GM18868 (cell line): Measurements from ENCODE around the gene PCNX1.

Source experiments
- ATAC-seq: cut with Tn5 transposase; IDR thresholded peaks from one replicate; pipeline ENCODE4 v1.9.1; 2021; ENCODE audit warnings: mild to moderate bottlenecking, moderate library complexity; ENCODE audit not compliant: unreplicated experiment

PCNX1 gene

DNA sequence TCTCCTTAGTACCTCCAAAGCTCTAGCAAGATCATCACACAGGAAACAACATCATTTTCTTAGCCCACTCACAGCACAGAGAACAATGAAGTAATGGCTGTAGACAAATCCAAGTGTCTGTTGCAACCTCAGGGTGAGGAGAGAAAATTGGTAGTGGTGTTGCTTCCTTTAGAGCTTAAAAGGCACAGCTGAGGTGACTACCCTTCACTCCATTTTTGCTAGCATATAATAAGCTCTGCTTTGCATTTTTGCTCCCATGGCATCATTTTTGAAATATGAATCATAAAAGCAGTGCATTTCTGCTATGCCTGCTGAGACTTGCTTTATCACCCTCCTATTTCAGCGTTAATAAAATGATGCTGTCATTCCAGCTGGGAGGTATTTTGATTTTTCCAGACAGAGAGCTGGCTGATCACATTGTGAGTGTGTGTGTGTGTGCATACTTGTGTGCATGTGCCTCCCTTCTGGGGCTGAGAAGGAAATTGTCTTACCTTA is 18.5 kb upstream of the PCNX1 start:
- no peak for ATAC-seq

DNA sequence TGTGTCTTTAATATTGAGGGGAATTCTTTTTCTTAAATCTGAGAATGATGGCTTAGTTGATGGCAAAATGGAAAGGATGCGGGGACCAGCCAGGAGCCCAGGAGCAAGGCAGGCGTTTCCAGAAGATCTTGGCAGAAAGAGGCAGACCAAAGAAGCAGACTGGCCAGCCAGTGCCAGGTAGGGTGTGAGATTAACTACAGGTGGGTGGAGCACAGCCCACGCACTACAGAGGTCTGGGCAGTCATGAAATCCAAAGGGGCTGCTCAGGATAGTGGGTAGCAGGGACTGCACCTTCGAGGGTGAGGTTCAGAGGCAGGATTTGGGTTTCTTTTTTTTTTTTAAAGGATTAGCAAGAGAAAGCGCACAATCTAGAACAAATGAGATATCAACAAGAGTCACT is 17.7 kb upstream of the PCNX1 start:
- no peak for ATAC-seq

DNA sequence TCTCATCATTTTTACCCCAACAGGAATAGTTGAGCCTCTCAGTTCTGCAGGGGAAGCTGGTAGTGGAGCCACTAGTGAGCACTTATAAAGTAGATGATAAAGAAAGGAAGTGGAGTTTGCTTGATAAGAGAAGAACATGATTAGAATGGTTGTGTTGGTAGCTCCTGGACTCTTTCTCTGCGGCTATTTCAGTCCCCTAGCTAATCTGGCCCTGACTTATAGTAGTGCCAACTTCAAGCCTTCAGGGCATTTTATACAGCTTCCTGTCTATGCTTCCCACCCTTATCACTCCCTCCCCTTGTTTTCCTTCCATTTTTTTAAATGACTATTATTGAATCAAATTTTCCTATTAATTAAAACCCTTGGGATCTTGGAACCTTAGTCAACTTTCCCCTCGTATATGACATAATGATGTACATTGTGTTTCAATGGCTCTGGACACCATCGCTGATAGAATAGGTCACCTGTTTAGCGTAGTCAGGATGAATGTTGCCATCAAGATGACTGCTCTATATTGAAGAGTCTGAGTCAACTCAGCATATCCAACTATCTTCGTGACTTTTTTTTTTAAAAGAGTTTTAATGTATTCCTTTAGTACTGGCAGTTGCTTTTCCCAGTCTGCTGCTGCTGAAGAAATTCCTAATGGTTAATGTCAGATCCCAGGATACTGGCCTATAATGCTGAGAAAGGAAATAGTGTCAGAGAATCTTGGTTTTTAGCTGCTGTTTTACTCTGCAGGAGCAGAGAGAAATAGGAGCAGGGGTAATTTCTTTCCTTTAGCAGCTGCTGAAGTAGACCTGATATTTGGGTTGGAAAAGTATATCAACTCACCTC is 16.2 kb upstream of the PCNX1 start:
- ATAC-seq: no peak

DNA sequence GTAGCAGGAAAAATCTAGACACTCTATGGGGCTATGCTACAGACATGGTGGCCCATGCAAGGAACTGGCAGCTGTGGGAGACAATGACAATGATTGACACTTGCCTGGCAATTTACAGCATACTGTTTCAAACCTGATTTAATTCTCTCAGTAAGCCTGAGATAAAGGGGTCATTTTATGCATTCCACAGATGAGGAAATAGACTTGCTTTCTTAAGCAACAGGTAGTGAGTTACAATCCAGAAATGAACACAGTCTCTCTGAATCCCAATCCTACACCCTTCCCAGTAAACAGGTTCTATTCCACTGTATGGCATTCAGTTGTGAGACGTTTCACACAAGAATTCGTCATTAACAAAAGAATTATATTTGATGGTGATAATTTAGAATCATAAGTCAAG is 15.5 kb upstream of the PCNX1 start:
- no peak for ATAC-seq

DNA sequence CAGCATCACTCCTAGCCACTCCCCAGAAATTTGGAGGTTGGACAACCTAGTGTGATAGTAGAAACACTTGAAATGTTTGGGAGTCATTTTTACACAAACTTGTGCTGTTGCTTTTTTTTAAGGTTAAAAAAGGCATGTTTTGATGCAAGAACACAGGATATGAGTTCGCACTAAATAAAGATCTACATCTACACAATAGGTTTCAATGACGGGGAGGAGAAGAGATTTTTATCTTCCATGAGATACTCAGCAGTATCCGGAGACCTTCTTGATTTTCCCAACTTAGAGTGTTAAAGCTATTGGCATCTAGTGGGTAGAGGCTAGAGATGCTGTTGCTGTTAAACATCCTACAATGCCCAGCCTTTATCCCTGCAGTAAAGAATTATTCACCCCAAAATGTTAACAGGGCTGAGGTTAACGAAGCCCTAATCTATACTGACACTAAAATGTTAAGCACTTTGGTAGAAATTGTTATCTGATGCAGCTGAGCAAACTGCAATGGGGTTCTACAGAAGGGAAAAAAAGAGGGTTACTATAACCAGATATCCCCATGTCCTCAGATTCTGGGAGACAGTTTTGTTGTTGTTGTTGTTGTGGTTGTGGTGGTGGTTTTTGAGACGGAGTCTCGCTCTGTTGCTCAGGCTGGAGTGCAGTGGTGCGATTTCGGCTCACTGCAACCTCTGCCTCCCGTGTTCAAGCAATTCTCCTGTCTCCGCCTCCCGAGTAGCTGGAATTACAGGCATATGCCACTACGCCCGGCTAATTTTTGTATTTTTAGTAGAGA is 14.0 kb upstream of the PCNX1 start:
- ATAC-seq: no peak

DNA sequence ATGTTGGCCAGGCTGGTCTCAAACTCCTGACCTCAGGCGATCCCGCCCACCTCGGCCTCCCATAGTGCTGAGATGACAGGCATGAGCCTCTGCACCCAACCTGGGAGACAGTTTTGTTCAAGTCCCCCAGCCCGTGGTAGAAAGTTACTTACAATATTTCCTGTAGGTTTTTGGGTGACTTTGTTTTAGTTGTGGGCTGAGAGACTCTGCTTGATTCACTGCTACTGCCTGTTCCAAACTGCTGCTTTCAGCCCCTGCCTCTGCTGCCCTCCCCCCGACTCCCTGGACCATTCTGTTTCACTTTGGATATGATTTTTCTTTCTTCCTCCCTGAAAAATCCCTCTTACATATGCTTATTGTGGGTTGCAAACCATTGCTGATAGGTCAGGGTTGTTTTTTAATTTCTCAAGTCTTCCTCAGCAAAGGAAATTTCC is 13.4 kb upstream of the PCNX1 start:
- no peak for ATAC-seq

DNA sequence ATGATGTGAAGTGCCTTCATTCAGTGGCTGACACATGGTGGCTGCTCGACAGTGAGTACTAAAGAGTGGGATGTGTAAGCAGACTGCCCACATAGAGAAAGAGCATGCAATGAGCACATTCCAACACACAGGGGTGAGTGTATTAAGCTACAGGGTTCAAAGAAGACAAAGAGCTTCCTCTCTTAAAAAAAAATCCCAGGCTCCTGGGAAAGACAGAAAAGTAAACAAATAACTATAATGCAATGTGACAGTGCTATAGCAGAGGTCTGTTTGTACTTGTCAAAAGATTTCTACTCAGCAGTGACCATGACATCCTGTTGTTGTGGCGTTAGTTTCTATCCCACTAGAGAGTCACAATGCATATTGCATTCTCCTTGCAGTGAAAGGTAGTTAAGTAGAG is 12.4 kb upstream of the PCNX1 start:
- no peak for ATAC-seq

DNA sequence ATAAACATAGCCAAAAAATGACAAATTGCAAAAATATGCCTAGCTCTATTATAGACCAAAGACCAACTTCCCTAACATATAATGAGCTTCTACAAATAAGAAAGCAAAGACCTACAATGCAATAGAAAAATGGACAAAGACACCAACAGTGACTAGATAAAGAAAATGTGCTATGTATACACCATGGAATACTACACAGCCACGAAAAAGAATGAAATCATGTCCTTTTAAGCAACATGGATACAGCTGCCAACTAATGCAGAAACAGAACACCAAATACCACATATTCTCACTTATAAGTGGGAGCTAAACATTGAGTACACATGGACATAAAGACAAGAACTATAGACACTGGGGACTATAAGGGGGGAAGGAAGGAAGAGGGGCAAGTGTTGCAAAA is 10.9 kb upstream of the PCNX1 start:
- ATAC-seq: no peak

DNA sequence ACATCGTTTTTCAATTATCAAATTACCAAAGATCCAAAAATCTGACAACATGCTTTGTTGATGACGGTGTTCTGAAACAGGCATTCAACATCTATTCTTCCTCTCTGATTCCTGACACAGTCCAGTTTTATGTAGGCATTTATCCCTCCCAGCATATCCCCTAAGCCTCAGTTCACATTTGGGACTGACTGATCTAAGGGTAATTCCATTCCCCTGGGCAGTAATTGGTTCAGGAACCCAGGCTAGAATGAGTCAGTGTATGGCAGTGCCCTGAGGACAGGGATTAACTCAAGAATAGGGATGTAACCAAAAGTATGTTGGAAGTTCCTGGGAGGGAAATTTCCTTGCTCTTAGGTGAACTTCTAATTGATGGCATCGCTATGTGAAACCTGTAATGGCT is 10.3 kb upstream of the PCNX1 start:
- no peak for ATAC-seq

DNA sequence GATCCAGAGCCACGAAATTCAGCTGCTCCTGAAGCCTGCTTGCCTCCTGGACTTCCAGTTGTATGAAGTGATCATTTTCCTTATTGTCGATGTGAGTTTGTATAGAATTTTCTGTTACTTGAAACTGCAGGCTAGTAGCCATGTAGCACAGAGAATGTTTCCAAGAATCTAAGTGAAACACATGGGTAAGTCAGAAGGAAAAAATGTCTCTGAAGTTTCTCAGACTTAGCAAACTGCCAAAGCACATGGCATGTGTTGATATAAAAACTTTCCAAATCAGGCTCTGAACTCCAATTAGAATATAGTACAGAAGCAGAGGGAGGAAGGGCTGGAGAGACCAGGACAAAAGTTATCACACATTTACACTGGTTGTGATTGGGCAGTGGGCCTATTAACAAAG is 9.8 kb upstream of the PCNX1 start:
- no peak for ATAC-seq

DNA sequence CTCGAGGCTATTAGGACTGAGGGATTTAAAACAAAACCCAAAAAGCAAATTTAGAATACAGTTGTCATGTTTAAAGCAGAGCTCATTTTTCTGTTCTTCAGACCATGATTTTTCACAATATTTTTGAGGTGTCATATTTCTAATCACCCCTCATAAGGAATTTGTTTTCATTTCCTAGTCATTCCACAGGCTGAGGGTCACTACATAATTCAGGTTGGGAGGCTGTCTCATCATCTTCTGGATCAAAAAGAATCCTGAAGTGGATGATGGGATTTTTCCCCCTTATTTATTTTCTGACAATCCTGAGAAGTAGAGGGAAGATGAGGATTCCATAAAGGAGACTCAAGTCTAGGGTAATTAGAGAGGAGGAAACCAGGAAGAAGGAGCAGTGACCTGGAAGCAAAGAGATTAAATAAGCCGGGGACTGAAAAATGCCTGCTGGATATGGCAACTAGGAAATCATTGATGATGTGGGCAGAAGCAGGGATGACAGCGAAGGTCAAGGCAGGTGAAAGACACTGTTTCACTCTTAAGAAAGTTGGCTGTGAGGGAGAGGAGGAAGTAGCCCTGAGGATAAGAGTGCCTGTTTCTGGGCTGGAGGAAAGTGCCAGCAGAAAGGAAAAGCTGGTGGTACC is 9.0 kb upstream of the PCNX1 start:
- no peak for ATAC-seq

DNA sequence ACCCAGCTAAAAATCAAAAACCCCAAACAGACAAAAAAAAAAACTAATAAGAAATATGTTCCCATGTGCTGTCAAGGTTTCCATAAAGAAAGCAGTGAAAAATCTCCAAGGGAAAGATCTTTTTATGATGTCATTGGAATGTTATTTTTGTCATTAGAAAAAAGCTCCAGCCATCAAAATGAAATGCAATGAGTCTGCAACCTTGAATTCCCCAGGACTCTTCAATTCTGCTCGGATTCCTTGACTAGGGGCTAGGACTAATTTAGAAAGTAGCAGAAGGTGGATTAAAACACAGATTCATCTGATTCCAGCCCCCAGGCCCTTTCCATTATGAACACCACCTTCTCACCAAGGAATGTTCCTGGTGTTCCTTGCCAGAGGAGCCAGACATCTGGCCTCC is 6.0 kb upstream of the PCNX1 start:
- no peak for ATAC-seq

DNA sequence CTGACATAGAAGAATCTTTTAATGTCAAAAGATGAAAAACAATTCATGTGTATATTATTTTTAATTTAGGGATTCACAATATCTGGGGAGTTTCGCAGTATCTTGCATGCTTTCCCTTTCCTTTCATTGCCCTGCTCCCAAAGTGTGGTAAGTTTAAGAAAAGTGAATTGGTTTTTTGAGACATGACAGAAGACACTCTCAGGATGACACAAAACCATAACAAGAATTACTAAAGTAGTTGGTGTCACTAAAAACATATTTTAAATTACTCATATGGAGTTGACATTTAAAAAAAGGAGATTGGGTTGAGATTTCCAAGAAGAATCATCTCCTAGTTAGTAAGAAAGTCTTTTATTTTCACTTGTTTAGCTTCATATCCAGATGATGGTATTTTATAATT is 5.1 kb upstream of the PCNX1 start:
- no peak for ATAC-seq

DNA sequence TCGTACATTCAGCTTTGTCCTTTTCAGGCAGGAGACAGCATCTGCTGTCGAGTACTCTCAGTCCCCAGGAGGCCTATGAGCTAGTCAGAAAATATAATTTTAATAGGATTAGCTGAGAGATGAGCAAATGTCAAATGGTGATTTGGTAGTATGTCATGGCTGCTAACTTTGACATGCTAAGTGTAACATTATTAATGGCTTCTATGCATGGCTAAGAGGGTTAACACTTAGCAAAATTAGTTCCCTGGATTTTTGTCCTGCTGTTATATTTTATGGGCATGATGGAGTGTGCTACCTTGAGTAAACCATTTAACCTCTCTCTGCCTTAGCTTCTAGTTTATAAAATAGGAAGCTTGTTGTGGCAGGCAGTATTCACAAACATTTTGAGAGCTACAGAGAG is 2.9 kb upstream of the PCNX1 start:
- ATAC-seq: no peak

DNA sequence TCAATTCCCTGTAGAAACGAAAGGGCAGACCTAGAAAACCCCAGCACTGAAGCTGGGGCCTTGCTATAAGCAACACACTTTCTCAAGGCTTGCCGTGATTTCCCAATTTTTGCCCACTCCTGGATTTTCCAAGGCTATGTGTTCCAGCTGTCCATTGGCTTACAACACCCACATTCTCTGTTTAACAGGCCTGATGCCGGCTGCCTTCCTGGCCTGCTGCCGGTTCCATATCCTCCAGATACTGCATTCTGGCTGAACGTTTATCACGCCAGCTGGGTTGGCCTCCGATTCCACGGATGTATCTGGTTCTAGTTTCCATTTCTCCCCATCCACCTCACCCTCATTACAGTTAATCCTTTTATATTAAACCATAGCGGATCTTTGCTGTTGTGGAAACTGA is 2.0 kb upstream of the PCNX1 start:
- ATAC-seq: no peak

DNA sequence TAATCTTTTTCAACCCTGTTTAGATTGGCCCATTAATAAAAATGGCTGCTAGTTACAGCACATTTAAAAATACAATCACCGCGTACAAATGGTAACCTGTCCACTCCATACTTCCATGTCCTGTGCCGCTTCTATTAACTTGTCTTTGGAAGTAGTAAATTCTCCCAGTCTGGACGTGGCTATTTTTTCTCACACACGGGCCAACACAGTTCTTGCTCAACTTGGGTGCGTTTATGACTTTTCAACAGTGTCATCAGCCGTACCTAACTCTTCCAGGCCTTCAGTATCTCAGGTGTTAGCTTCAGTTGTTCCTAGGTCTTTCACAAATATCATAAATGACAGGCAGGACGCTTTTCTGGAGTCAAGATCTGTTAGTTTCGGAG is 475 bp upstream of the PCNX1 start:
- ATAC-seq: no peak

DNA sequence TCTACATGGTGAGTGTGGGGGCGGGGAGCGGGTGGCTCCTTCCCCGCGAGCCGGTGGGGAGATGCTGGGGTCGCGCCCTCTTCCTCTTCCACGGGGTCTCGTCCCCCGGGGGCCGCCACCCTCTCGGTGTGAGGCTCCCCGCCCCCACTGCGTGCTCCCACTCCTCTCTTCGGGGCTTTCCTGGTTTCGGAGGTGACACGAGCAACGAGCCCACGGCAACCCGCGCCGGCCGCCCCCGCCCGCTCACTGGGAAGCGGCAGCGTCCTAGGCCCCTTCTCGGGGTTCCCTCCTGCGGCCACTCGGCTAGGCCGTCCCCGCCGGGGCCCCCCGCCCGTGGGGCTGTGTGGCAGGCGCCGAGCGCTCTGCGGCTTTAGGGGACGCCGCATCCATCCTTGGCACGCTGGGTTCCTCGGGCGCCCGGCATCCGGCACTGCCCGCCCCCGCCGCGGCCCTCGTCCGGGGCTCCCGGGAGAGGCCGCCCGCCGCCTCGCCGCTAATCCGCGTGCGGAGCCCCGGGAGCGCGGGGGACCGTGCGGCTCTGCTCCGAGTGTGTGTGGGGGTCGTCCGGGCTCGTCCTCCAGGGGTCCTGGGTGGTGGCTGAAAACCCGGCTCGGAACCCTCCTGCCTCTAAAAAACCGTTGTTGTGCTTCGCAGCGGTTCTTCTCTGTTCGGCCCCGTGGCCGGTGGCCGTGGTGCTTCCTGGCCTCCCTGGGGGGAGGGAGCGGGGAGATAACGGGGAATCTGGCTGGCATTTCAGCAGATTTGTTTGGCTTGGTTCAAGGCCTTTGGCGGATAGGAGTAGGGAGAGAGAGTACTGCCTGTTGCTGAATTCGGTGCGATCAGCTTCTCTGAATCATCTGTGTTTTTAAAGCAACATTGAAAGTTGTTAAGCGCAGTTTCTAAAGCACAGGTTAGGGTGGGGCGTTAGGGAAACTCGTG is 1.0 kb downstream of the PCNX1 start:
- ATAC-seq: peak; percentile 24

DNA sequence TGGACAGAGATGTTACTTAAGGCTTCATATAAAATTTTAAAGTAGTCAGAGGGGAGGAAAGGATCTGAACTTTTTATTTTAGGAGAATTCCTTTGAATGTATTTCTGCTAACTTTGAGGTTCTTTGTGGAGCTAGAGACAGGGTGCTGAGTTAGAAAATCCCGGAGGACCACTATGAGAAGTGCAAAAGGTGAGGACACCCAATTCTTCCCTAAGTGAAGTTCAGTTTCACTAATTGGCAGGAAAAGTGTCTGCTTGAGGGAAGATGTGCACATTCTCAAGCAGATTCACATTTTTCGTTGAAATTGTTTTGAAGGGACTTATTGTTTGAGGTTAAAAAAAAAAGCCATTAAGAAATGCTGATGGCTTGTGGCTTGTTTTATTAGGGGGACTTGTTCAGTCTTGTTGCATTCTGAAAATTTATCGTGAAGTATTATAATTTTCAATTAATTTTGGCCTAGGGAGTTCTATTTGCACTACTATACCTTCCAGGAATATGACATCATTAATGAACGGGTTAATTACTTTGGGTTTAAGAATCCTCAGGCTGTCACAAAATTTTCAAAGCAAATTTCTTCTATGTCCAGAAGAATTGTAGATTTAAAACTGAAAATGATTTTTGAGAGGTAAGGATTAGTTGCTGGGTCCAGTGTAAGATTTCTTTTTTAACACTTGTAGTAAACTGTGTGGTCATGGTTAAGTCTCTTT is 1.8 kb downstream of the PCNX1 start:
- no peak for ATAC-seq

DNA sequence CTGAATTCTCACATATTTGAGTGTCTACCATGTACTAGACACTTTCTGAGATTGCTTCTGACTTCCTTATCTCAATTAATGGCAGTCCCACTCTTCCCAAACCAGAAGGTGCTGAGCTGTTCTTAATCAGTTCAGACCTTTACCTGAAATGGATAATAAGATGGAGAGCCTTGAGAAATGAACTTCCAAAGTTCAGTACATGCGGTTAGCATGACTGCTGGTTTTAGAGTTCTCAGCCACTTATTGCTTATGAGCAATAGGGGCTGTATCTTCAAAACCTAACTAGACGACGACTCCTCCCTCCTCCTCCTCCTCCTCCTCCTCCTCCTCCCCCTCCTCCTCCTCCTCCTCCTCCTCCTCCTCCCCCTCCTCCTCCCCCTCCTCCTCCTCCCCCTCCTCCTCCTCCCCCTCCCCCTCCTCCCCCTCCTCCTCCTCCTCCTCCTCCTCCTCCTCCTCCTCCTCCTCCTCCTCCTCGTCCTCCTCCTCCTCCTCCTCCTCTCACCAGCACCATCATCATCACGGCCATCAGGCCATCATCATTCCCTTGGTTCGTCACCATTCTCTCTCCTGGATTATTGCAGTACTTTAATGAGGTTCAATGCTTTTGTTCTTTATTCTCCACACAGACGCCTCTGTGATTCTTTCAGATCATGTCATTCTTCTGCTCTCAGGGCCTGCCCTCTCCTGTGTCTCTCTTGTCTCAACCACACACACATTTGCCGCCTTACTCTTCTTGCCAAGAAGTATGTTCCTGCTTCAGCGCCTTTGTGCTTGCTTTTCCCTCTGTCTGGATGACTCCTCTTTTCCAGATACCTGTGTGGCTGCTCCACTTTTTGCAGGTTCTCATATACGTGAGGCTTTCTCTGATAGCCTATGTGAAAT is 2.7 kb downstream of the PCNX1 start:
- no peak for ATAC-seq
